GM19240 (cell line): ENCODE measurements around the gene ELL2.
"Not testable (repeated sequence)": the region's sequence is repeated elsewhere in the genome, so short reads cannot be mapped to it uniquely, and the experiment has no call there.

Experiments used
- DNase-seq: peaks from one replicate; pipeline ENCODE4 v3.0.0; 2011; ENCODE audit warnings: low spot score; ENCODE audit not compliant: insufficient read length

Gene ELL2

GRCh38 chr5:95861864-95862561 lies 99.6 kb downstream of the ELL2 start:
- DNase-seq: no peak

- DNase-seq: no peak
These were observed 100.3 kb downstream of the ELL2 start for GRCh38 chr5:95861221-95861863.

- no peak for DNase-seq
These were observed 102.0 kb downstream of the ELL2 start for GRCh38 chr5:95859661-95860060.

GRCh38 chr5:95858661-95859595 lies 102.7 kb downstream of the ELL2 start:
- DNase-seq: peak; percentile 95

GRCh38 chr5:95858023-95858461 lies 103.6 kb downstream of the ELL2 start:
- no peak for DNase-seq

GRCh38 chr5:95857185-95857945 lies 104.3 kb downstream of the ELL2 start:
- DNase-seq: no peak

GRCh38 chr5:95856501-95856981 lies 105.1 kb downstream of the ELL2 start:
- DNase-seq: no peak

GRCh38 chr5:95853490-95853889 lies 108.2 kb downstream of the ELL2 start:
- no peak for DNase-seq

- no peak for DNase-seq
These were observed 109.1 kb downstream of the ELL2 start for GRCh38 chr5:95852567-95852966.

- not testable (repeated sequence) for DNase-seq
These were observed 110.5 kb downstream of the ELL2 start for GRCh38 chr5:95851141-95851540.

- DNase-seq: no peak
These were observed 111.2 kb downstream of the ELL2 start for GRCh38 chr5:95850391-95850894.

GRCh38 chr5:95848701-95849100 lies 113.0 kb downstream of the ELL2 start:
- DNase-seq: no peak

GRCh38 chr5:95847261-95847592 lies 114.4 kb downstream of the ELL2 start:
- no peak for DNase-seq

- DNase-seq: peak; percentile 77
These were observed 114.9 kb downstream of the ELL2 start for GRCh38 chr5:95846554-95847260.

- no peak for DNase-seq
These were observed 116.3 kb downstream of the ELL2 start for GRCh38 chr5:95845391-95845790.

- DNase-seq: no peak
These were observed 117.9 kb downstream of the ELL2 start for GRCh38 chr5:95843733-95844223.

- DNase-seq: peak; percentile 71
These were observed 118.7 kb downstream of the ELL2 start for GRCh38 chr5:95842854-95843544.

- DNase-seq: no peak
These were observed 119.5 kb downstream of the ELL2 start for GRCh38 chr5:95841914-95842812.
